GM21423 (cell line): ENCODE measurements around the gene BAX.

ENCODE experiments used
- ATAC-seq: cut with Tn5 transposase; IDR thresholded peaks from one replicate; pipeline ENCODE4 v1.9.1; 2021; ENCODE audit warnings: mild to moderate bottlenecking, moderate library complexity; ENCODE audit not compliant: unreplicated experiment

BAX gene

DNA sequence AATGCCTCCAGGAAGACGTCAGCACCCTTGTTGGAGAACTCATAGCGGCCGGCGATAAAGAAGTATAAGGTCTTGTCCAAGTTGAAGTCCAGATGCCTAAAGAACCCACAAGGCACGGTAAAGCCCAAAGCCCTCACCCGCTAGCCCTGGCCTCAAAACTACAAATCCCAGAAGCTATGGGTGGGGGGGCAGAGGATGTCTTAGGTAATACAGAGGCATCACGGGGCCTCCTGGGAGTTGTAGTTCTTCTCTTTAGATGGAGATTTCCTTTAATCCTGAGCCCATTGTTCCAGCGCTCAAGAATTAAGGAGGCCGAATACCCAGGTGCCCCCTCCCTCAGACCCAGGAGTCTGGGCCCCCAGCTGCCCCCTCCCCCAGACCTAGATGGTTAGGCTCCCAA, 27.6 kb downstream of the BAX start:
- no peak for ATAC-seq

DNA sequence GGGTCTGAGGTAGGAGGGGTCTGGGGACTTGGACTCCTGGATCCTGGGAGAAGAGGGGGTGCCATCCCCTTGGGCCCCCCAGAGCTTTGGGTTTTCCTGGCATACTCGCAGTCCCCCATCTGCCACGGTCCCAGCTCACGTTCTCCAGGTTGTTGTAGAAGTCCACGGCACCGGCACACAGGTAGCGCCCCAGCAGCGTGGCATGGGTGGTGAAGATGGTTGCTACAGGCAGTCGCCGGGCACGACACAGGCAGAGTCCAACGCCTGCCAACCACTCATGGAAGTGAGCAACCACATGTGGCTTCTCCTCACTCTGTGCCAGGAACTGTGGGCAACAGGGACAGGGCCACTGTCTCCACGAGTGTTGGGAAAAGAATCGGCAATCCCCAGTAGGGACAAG, 31.0 kb downstream of the BAX start:
- no peak for ATAC-seq

GRCh38 chr19:48986211-48986610, 31.5 kb downstream of the BAX start:
- ATAC-seq, result no peak

DNA sequence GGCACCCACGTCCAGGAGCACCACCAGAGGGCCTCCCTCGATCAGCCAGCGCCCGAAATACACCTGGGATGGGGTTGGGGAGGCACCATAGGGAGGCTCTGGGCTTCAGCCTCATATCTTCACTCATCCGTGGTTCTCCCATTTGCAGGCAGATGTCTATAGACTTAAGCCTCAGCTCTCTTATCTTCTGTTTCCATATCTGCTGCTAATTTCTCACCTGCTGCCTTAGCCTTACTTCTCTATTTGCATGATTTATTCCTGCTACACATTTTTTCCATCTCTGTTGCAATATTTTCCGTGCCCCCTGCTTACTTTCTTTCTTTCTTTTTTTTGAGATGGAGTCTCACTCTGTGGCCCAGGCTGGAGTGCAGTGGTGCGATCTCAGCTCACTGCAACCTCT, 32.6 kb downstream of the BAX start:
- ATAC-seq, result no peak

GRCh38 chr19:48988286-48988685, 33.6 kb downstream of the BAX start:
- ATAC-seq, result no peak

GRCh38 chr19:48988860-48989259, 34.2 kb downstream of the BAX start:
- ATAC-seq, result no peak

DNA sequence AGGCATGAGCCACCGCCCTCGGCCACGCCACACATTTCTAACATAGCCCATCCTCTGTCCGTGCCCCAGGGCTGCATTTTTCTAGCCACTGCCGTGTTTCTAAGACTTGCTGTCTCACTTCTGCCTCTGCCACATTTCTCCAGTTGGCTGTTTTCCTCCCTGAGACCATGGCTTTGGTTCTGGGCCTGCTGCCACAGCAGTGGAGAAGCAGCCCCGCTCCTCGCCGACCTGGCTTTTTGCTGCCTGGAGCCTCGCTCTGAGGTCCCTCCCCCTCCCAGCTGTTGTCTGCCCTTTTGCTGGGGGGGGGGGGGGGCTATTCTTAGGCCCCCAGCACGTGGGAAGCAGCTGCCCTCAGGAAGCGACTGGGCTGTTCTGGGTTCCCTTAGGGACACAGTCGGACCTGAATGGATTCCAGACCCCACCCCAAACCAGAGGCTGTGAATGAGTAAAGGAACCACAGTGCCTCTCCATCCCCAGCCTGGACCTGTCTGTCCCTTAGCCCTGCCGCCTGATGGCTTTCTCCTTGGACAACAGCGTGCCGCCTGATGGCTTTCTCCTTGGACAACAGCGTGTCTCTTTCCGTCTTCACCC, 35.1 kb downstream of the BAX start:
- ATAC-seq, result no peak

- no peak for ATAC-seq
These were observed 35.7 kb downstream of the BAX start for GRCh38 chr19:48990400-48990799.

DNA sequence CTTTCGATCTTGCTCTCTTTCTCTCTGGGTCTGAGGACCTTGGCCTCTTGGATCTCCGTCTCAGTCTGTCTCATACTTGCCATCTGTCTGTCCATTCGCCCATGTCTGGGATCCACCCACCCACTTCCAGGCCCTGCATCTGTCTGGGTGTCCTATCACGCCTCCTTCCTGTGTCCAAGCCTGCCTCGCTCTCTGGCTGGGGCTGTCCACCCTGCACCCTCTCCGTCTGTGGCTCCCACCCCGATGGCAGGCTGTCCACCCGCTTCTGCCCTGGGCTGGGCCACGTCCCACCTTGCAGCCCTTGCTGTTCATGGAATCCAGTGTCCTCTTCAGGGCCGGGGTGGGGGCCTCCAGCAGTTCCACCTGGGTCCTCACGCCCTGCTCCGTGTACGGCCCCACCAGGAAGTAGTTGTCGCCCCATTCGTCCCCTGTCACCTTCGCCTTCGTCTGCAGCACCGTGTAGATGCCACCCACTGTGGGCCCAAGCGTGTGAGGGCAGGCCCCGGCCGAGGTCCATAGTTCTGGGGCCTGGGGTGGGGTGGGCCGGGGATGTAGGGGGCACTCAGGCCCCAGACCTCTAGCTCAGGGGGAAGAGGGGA, 36.4 kb downstream of the BAX start:
- no peak for ATAC-seq

- ATAC-seq, result no peak
These were observed 37.4 kb downstream of the BAX start for GRCh38 chr19:48991873-48992580.

GRCh38 chr19:48992581-48993174, 38.0 kb downstream of the BAX start:
- no peak for ATAC-seq

DNA sequence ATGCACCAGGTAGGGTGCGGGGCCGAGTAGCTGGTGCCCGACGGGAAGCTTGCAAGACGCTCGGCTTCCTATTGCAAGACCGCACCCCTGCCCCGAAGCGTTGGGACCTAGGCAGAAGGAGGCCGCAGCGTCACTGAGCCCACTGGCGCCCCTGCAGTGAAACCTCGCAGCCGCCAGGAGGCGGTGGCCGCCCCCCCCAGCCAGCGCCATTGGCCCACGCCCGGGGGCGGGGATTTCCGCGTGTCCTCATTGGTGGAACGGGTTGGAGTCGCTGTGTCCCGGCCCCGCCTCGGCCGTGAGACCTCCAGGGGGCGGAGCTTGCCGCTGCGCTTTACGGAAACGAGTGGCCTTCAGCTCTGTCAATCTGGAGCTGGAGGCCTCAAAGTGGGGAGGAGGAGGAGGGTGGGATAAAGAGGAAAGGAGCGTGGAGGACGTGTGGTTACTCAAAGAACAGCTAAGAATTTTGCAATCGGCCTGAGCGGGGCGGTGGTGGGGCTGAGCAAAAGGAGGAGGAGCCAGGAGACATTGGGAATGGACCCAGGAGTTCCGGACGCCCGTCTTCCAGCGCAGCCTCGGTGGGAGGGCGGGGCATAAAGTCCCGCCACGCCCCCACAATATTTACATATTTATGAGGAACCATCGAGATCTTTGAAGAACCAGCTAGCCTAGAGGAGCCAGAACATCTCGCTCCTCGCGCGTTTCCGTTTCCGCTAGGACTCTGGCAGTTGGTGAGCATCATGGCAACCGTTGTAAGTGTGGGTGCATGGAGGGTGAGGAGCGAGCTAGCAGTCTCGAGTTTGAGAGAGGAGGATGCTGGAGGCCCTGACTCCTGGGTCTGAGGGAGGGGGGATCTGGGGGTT, 38.7 kb downstream of the BAX start, which contains the start of the genes GYS1 and RUVBL2:
Gene GYS1, minus strand, starts transcription at position 135 of the 860 bp plus-strand sequence. CDS start 197 bp downstream, outside the sequence.
Gene RUVBL2, plus strand, starts transcription at position 713 of the 860 bp plus-strand sequence. Its CDS starts 25 bp downstream, at position 738.
- ATAC-seq, result peak; percentile 88

DNA sequence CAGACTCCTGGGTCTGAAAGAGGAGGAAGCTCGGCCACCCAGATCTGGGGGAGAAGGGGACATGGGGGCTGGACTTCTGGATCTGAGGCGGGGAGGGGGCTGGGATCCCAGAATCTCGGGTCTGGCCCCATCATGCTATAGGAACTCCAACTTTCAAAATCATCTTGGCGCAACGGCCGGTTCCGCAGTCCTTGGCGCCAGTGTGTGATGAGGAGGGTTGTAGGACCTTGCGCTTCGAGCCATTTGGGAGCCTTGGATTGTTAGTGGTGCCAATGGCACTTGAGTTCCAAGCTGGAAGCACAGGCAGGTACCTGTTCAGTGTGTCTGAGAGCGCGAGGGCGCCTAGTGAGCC, 39.3 kb downstream of the BAX start:
- no peak for ATAC-seq

DNA sequence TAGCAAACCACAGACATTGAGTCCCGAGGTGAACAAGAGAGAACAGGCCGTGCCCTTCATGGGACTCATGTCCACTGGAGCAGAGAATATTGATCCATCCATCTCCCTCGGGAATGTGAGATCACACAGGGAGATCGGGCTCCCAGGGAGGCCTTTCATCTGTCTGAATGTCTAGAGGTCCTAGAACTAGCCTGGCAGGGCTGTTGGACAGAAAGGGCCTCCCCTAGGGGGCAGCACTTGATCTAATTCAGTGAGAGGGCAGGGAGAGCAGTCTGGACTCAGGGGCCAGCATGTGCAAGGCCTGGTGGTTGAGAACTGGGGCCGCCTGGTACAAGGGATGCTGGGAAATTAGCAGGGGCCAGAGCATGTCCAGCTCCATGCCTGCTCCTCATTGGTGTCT, 43.3 kb downstream of the BAX start:
- ATAC-seq, result no peak

DNA sequence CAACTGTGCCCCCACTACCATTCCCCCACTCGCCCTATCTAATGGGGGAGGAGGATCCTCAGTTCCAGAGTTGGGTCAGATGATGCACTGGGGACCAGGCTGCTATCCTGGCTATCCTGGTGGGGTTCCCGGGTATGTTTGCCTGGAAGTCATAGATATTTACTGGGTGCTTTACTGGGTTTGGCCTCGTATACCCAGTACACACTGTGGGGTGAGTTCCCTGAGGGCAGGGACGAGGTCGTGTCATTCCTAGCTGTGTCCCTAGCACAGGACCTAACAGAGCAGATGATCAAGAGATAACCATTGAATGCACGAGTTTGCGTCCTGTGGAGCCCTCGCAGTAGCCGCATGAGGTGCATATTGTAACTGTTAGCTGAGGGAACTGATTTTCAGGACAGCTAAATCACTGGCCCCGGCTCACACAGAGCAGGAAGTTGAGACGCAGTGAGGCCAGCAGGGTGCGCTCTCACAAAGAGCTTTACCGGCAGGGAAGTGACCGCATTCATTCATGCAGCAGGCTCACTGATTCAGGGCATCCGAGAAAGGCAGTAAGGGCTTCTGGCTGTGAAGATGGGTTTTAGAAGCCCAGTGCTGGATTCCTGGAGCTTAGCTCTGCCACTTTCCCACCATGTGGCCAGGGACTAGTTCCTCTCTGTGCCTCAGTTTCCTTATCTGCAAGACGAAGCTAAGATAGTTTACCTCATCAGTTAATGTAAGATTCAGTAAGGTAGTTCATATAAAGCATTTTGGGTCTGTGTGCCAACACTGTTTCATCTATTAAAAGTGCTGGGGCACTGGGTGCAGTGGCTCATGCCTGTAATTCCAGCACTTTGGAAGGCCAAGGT, 45.0 kb downstream of the BAX start:
- no peak for ATAC-seq

GRCh38 chr19:49004133-49004532, 49.5 kb downstream of the BAX start:
- ATAC-seq, result no peak

GRCh38 chr19:49004964-49005614, 50.4 kb downstream of the BAX start:
- no peak for ATAC-seq

- no peak for ATAC-seq
These were observed 52.2 kb downstream of the BAX start for GRCh38 chr19:49006905-49007304.

GRCh38 chr19:49009828-49010227, 55.2 kb downstream of the BAX start:
- ATAC-seq, result no peak

DNA sequence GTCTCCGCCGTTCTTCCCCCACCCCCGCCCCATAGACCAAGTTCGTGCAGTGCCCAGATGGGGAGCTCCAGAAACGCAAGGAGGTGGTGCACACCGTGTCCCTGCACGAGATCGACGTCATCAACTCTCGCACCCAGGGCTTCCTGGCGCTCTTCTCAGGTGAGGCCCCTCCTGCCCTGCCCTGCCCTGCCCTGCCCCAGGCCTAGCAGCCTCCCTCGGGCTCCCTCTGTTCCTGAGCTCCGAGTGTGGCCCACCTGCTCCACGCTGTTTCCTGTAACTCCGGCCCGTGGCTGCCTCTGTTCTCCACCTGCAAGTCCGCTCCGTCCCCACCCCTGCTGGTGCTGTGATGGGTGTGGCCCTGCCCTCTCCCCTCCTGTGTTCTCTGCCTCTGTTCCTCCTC, 55.8 kb downstream of the BAX start:
- ATAC-seq, result no peak
